GM19099 (cell line): ENCODE data around the gene MROH2A.

ENCODE experiments used
- POLR2A ChIP-seq: IDR thresholded peaks from 3 replicates; pipeline ENCODE4 v1.6.1; 2011; ENCODE audit warnings: low read depth; ENCODE audit not compliant: insufficient read length; ENCODE audit errors: extremely low read depth

The MROH2A gene, protein sequence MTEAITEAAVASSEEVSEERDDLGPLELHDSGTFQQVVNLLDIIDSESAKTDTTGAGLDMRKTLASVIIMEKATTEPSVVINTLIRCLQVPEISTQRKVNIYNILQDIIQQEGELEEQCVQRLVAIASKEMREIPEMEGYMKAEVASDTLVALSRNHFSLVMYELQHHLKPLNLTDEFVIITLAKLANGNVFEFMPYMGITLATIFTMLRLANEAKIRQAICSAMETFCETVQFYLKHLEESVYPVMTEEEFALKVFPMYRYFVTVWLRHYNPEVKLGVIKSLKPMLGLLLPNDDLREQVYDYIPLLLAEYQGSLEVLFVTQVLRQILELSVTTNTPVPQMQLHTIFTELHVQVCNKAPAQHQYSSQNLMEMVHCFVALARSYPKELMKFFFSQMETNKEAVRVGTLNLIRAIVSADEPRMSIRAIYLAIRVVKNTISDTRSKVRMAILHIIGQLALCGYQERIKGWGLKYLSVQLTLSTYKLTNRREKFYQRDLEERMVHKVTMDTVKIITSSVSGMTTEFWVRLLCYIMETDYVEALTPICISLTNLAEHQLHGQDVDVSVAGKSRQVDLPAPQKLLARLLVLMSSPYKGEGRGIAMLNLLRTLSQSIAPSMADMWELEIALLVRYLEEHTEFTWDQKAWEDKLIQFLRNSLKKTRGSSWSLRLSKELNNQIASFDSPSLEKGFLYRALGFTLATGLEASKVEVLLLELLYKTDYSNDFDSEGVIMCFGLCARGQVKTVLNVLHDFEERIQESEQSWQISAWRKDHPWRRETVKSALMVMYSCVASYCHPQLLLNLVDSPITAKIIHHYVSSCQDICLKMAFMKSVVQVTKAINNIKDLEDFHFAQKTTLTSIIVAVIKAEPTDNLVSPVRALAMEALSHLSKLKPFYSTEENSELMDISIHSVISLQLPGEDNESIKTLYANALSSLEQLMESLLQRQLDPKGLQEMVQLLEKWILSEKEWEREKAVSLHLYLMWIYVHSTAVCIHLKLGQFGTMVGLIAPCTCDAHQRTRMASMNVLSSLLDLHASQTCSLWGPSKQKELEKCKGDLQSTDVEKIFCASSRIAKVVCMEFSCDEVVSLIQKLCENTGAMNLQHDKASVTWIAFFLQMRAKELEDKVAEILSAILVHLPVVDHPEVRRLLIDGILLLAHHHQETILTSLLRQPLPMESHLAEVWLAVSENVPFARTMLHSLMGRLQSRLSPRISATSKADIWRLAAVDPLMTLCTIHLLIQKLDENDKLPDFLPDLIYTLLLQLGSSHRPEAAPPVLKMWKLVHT (N-terminal part only)

DNA sequence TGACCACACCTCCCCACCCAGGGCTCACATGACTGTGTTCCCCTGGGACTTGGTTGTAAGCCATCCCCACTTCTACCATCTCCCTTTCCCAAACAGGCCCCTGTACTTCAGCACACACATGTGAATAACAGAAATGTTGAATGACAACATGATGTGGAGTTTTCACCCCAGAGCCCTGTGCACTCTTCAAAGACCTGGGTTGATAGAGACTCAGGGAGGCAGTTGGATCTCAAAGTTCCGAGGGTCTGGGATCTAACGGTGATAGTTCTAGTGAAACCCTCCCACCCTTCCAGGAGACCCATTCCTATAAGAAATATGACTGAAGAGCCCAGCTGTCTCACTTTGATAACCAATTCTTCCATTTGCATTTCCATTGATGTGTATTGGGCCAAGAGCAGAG, at the start of gene MROH2A:
TSS of gene MROH2A (plus strand) at position 301 of the 400 bp plus-strand sequence. CDS start 1,029 bp downstream, outside the sequence.
- TF ChIP-seq POLR2A = no peak

DNA sequence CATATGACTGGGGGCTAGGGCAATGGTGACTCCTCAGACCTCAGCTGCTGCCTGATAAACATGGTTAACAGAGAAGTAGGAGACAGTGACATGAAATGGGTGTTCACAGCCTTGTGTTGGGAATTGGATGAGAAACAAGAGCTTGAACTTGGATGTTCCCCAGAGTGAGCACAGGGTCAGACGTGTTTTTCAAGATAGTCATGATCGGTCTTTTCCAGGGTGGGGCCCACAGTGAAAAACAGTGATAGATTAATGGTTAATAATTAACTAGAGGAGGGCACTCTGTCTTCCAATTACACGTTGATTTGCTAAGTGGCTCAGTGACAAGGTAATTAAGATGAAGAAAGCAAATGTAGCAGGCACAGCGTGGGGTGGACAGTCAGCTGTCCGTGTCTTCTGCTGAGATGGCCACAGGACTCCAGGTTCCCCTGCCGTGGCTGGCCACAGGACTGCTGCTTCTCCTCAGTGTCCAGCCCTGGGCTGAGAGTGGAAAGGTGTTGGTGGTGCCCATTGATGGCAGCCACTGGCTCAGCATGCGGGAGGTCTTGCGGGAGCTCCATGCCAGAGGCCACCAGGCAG, 49.3 kb upstream of the MROH2A start, which contains the start of gene UGT1A3:
TSS of gene UGT1A3 (plus strand) at position 320 of the 579 bp plus-strand sequence. CDS start at position 405, 85 bp downstream.
- no peak for TF ChIP-seq POLR2A

DNA sequence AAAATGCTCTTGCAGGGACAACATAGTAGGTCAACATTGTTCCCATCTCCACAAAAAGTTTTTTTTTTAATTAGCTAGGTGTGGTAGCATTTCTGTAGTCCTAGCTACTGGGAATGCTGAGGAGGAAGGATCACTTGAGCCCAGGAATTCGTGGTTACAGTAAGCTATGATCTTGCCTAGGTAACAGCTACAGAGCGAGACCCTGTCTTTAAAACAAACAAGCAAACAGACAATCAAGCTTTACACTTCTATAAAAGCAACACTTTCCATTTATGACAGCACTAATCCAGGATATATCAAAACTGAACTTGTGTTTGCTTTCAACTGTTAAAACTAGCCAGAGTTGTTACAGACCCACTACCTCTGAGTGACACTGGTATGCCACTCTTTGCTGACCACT, 37.3 kb upstream of the MROH2A start:
- no peak for TF ChIP-seq POLR2A

DNA sequence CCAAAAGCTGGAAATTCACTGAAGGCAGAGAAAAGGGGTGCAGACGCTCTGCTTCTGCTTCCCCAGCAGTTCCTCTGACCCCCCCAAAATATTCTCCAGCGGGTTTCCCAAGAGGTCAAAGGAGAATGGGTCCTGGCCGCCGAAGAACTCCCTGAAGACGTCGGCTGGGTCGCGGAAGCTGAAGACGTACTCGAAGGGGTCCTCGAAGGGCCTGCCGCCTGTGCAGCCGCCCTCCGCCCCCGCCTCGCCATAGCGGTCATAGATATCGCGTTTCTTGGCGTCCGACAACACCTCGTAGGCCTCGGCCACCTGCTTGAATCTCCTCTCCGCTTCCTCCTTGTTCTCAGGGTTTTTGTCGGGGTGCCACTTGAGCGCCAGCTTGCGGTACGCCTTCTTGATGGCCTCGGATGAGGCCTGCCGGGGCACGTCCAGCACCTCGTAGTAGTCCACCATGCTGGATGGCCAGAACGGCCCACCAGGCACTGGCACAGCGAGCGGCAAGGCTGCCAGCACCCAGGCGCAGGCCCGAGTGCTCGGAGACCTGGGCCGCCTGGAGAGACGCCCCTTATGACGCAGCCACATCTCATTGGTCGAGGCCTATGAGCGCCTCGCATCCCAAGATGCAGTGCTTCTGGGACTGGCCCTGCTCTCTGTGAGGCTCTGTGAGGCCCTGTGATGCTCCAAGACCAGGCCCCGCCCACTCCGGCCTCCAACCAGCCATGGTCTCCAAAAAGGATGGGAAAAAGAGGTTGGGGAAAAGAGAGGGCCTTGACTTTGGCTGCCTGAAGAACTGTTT, 34.5 kb upstream of the MROH2A start:
- TF ChIP-seq POLR2A = no peak

DNA sequence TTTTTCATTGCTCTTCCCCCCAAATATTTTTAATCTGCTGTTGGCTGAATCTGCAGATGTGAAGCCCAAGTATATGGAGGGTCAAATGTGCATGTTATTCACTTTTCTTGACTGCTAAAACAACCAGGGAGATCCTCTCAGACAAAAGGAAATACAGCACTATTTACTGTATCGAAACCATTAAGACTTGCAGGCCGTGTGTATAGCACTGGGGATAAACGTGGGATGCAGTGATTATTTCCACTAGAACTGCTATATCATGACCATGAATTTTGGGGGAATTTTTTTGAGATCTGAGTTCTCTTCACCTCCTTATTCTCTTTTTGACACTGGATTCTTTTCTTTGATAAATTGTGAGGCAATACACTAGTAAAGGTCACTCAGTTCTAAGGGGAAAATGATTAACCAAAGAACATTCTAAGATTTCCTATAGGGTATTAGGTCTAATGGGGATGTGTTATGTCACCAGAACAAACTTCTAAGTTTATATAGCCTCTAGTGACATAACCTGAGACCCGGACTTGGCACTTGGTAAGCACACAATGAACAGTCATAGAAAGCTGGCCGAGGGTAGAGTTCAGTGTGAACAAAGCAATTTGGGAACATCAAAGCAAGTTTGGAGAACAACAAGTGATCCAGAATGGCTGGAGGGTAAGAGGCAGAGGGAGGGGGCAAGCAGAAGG, 32.9 kb upstream of the MROH2A start:
- no peak for TF ChIP-seq POLR2A

DNA sequence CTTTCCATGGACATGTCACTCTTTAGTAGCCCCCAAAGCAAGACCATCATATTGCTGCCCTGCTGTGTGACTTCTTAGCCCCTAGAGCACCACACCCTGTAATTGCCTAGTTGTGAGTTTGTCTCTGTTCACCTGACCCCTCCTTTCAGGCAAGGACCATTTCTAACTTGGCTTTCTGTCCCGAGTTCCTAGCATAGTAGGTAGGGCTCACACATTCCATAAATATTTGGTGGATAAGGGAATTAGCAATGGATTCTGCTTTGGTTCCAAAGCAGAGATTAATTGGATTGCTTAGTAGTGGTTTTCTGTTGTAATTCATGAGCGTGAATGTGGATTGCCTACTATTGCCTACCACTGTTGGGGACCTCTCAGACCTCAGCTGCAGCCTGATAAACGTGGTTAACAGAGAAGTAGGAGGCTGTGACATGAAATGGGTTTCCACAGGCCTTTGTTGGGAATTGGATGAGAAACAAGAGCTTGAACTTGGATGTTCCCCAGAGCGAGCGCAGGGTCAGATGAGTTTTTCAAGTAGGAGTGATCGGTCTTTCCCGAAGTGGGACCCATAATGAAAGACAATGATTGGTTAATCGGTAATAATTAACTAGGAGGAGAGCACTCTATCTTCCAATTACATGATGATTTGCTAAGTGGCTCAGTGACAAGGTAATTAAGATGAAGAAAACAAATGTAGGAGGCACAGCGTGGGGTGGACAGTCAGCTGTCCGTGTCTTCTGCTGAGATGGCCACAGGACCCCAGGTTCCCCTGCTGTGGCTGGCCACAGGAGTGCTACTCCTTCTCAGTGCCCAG, 31.5 kb upstream of the MROH2A start:
- no peak for TF ChIP-seq POLR2A

DNA sequence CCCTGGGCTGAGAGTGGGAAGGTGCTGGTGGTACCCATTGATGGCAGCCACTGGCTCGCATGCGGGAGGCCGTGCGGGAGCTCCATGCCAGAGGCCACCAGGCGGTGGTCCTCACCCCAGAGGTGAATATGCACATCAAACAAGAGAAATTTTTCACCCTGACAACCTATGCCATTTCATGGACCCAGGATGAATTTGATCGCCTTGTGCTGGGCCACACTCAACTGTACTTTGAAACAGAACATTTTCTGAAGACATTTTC, 30.9 kb upstream of the MROH2A start:
- no peak for TF ChIP-seq POLR2A

DNA sequence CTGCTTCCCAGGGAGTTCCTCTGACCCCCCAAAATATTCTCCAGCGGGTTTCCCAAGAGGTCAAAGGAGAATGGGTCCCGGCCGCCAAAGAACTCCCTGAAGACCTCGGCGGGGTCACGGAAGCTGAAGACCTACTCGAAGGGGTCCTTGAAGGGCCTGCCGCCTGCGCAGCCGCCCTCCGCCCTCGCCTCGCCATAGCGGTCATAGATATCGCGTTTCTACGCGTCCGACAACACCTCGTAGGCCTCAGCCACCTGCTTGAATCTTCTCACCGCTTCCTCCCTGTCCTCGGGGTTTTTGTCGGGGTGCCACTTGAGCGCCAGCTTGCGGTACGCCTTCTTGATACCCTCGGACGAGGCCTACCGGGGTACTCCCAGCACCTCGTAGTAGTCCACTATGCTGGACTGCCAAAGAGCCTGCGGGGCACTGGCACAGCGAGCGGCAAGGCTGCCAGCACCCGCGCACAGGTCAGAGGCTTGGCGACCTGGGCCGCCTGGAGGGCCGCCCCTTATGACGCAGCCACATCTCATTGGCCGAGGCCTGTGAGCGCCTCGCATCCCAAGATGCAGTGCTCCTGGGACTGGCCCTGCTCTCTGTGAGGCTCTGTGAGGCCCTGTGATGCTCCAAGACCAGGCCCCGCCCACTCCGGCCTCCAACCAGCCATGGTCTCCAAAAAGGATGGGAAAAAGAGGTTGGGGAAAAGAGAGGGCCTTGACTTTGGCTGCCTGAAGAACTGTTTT, 23.1 kb upstream of the MROH2A start:
- no peak for TF ChIP-seq POLR2A

DNA sequence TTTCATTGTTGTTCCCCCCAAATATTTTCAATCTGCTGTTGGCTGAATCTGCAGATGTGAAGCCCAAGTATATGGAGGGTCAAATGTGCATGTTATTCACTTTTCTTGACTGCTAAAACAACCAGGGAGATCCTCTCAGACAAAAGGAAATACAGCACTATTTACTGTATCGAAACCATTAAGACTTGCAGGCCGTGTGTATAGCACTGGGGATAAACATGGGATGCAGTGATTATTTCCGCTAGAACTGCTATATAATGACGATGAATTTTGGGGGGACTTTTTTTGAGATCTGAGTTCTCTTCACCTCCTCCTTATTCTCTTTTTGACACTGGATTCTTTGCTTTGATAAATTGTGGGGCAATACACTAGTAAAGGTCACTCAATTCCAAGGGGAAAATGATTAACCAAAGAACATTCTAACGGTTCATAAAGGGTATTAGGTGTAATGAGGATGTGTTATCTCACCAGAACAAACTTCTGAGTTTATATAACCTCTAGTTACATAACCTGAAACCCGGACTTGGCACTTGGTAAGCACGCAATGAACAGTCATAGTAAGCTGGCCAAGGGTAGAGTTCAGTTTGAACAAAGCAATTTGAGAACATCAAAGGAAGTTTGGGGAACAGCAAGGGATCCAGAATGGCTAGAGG, 21.6 kb upstream of the MROH2A start:
- TF ChIP-seq POLR2A = no peak

DNA sequence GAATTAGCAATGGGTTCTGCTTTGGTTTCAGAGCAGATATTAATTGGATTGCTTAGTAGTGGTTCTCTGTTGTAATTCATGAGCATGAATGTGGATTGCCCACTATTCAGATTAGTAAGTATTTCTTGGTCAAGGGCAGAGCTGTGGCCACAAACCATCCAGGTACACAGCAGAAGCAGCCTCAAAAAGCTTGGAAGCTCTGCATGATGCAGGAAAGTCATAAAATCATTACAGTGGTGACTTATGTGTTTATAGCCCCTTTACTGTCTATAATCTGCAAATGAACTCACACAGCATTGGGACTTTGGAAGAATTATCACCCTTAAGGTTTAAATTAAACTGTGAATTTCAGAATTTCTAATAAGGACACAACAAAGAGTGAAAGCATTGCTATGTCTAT, 20.0 kb upstream of the MROH2A start:
- no peak for TF ChIP-seq POLR2A

DNA sequence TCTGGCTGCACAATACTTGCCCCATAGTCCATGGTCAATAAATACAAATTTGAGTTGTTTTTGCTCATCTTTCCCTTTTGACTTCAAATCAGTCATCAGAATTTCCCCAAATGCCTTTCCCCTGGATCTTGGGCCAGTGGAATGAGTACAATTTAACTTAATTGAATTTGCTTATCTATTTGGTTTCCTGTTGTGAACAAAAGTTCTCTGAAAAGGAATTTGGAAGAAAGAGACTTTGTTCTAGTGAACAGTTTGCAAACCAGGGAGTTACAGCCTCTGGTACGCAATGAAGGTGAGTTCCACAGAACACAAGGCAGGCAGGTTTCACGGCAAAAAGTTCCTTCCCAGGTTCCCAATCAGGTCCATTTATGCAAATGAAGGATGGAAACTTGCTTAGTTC, 19.3 kb upstream of the MROH2A start:
- TF ChIP-seq POLR2A = no peak

DNA sequence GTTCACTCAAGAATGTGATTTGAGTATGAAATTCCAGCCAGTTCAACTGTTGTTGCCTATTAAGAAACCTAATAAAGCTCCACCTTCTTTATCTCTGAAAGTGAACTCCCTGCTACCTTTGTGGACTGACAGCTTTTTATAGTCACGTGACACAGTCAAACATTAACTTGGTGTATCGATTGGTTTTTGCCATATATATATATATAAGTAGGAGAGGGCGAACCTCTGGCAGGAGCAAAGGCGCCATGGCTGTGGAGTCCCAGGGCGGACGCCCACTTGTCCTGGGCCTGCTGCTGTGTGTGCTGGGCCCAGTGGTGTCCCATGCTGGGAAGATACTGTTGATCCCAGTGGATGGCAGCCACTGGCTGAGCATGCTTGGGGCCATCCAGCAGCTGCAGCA, 18.1 kb upstream of the MROH2A start, which contains the start of gene UGT1A1:
TSS of gene UGT1A1 (plus strand) at position 228 of the 400 bp plus-strand sequence. CDS start at position 246, 18 bp downstream.
- TF ChIP-seq POLR2A = no peak
